ENCODE data around the gene OAF.
"Not testable (repeated sequence)": the region's sequence is repeated elsewhere in the genome, so short reads cannot be mapped to it uniquely, and the experiment has no call there.

Gene OAF

GRCh38 chr11:120178561-120179056 lies 32.2 kb upstream of the OAF start:
- no peak for DNase-seq (ENCODE audit: low read depth in 1 of 2, low spot score in 1 of 2)
- in situ Hi-C loops (cut with HindIII; ENCODE audit: low pct_unique_long_range_greater_than_20kb, low sequenced_read_pairs): no loop called here
- no peak for TF ChIP-seq JUND (IDR thresholded peaks at IDR 0.05; ENCODE audit: low read depth)

- no peak for TF ChIP-seq JUND (IDR thresholded peaks at IDR 0.05; ENCODE audit: low read depth)
- in situ Hi-C loops (cut with HindIII; ENCODE audit: low pct_unique_long_range_greater_than_20kb, low sequenced_read_pairs): no loop called here
- no peak for DNase-seq (ENCODE audit: low read depth in 1 of 2, low spot score in 1 of 2)
These were observed 31.7 kb upstream of the OAF start for GRCh38 chr11:120179057-120179672.

GRCh38 chr11:120180063-120180462 lies 30.8 kb upstream of the OAF start:
- in situ Hi-C loops (cut with HindIII; ENCODE audit: low pct_unique_long_range_greater_than_20kb, low sequenced_read_pairs); DNase-seq (ENCODE audit: low read depth in 1 of 2, low spot score in 1 of 2): not testable (repeated sequence)

- in situ Hi-C loops (cut with HindIII; ENCODE audit: low pct_unique_long_range_greater_than_20kb, low sequenced_read_pairs): no loop called here
- no peak for TF ChIP-seq JUND (IDR thresholded peaks at IDR 0.05; ENCODE audit: low read depth)
- no peak for DNase-seq (ENCODE audit: low read depth in 1 of 2, low spot score in 1 of 2)
These were observed 30.1 kb upstream of the OAF start for GRCh38 chr11:120180551-120181232.

DNA sequence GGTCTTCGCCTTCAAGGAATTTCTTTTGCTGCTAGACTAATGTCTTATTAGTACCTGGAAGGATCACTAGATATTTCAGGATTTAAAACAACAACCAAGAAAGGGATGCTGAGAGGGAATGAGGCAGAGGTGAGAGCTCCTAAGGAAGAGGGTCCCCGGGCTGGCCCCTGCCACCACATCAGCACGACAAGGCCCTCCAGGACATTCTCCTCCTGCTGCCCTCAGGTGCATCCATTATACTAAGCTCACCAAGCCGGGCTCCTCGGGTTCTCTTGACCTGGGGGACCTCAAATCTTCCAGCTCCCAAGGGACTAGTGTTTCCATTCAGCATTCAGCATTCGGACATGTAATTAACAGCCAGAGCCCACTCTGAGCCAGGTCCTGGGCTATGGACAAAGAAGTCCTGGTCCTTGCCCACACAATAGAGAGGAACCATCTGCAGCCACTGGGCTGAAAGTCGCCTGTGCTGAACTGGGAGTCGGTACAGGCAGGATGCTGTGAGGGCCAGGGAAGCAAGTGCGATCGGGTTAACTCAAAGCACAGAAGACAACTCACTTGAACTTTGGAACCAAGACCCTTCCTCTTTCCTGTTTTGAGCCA lies 29.4 kb upstream of the OAF start:
- no peak for DNase-seq (ENCODE audit: low read depth in 1 of 2, low spot score in 1 of 2)
- no peak for TF ChIP-seq JUND (IDR thresholded peaks at IDR 0.05; ENCODE audit: low read depth)
- in situ Hi-C loops (cut with HindIII; ENCODE audit: low pct_unique_long_range_greater_than_20kb, low sequenced_read_pairs): no loop called here

- in situ Hi-C loops (cut with HindIII; ENCODE audit: low pct_unique_long_range_greater_than_20kb, low sequenced_read_pairs): no loop called here
- no peak for TF ChIP-seq JUND (IDR thresholded peaks at IDR 0.05; ENCODE audit: low read depth)
- no peak for DNase-seq (ENCODE audit: low read depth in 1 of 2, low spot score in 1 of 2)
These were observed 28.5 kb upstream of the OAF start for GRCh38 chr11:120182372-120182771.

GRCh38 chr11:120182790-120183491 lies 27.9 kb upstream of the OAF start:
- no peak for TF ChIP-seq JUND (IDR thresholded peaks at IDR 0.05; ENCODE audit: low read depth)
- DNase-seq (ENCODE audit: low read depth in 1 of 2, low spot score in 1 of 2): peak in 1 of 2 experiments; percentile 59
- in situ Hi-C loops (cut with HindIII; ENCODE audit: low pct_unique_long_range_greater_than_20kb, low sequenced_read_pairs): no loop called here

- in situ Hi-C loops (cut with HindIII; ENCODE audit: low pct_unique_long_range_greater_than_20kb, low sequenced_read_pairs): no loop called here
- TF ChIP-seq JUND (IDR thresholded peaks at IDR 0.05; ENCODE audit: low read depth): no peak
- no peak for DNase-seq (ENCODE audit: low read depth in 1 of 2, low spot score in 1 of 2)
These were observed 27.1 kb upstream of the OAF start for GRCh38 chr11:120183701-120184141.

DNA sequence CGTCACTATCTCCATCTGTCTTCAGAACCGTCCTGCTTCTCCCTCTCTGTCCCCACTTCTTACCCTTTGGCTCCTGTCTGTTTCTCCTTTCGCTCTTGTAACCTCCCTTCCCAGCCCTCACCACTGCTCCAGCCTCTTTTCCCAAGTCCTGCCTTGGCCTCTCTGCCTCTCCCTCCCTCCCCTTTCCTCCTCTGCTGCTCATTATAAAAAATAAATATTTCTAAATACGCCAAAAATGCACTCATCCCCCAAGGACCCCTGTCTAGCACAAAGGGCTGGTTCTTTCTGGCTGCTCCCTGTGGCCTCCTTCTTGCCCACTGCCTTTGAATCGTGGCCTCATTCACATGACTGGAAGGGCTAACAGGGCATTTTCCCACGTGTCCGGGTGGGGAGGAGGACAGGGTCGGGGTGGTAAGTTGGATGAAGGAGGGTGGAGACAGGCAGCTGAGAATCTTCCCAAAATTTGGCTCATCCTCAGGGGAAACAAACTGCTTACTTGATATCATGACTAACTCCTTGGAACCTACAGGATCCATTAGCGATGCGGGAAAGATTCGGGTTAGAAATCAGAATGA lies 26.4 kb upstream of the OAF start:
- in situ Hi-C loops (cut with HindIII; ENCODE audit: low pct_unique_long_range_greater_than_20kb, low sequenced_read_pairs): no loop called here
- no peak for DNase-seq (ENCODE audit: low read depth in 1 of 2, low spot score in 1 of 2)
- no peak for TF ChIP-seq JUND (IDR thresholded peaks at IDR 0.05; ENCODE audit: low read depth)

DNA sequence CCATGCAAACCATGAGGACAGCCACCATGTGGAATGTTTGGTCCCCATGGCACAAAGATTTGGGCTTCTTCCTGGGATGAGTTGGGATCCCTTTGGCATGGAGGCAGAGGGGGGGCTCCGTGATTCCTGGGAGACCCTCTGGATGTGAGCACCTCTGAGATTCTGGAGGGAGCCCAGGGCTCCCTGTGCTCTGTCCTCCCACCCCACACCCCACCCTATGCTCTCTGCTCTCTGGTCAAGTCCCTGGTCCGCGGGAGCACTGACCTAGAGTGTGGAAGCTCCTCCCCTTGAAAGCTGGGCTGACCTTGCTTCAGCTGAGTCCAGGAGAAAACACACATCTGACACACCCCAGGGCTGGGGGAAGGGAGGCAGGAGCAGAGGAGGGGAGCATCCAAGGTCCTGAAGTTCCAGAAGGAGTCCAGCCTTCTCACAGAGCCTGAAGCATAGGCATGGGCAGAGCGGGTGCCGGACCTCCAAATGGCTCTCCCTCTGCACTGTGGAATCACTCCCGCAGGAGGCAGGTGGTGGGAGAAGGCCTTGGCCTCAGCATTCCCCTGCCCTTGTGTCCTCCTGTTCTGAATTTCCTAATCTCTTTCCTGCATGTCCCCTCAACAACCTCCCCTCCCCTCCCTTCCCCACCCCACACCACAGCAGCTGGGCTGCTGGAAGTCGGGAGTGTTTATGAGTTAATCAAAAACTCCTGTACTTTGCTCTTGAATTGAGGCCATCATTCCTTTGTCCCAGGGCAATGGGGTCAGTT lies 25.7 kb upstream of the OAF start:
- no peak for DNase-seq (ENCODE audit: low read depth in 1 of 2, low spot score in 1 of 2)
- in situ Hi-C loops (cut with HindIII; ENCODE audit: low pct_unique_long_range_greater_than_20kb, low sequenced_read_pairs): no loop called here
- TF ChIP-seq JUND (IDR thresholded peaks at IDR 0.05; ENCODE audit: low read depth): no peak

DNA sequence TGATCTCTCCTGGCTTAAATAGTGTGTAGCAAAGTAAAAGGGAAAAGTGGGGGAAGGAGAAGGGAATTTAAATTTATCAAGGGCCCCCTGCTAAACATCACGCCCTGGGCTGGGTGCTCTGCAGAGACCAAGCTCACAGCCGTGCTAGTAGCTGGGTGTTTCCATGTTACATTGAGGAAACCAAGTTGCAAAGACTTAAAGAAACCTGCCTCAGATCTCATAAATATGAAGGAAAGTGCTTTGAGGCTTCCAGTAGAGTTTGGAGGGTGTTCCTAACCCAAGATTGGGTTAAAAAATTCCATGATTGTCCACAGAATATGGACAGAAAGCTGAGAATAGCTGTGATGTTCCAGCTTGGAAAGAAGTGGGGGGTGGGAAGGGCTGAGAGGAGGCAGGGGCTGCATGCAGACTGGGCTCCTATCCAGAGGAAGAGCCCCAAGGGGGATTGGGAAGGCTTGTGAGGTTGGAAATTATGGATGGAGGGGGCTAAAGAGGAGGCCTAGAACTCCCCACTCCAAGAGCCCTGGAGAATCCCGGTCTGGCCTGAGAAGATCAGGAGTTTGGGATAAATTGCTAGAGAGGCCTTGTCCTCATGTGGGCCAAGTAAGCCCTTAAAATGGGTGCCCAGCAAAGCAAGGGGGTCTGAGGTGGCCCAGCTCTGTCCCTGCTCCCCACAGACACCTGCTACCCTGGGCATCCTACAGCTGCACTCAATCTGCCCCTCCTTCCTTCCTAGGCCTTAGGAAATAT lies 25.0 kb upstream of the OAF start:
- no peak for DNase-seq (ENCODE audit: low read depth in 1 of 2, low spot score in 1 of 2)
- in situ Hi-C loops (cut with HindIII; ENCODE audit: low pct_unique_long_range_greater_than_20kb, low sequenced_read_pairs): no loop called here

More for the DNA sequence above, 25.0 kb upstream of the OAF start:
- TF ChIP-seq JUND (IDR thresholded peaks at IDR 0.05; ENCODE audit: low read depth): no peak
